Smooth muscle cell of the coronary artery (primary cell): ENCODE results near the gene RPL12. TPM values are rescaled to one million over a fixed set of nuclear protein-coding genes. Genes with fewer than 3 reads are reported as not detected.

ENCODE experiments used
- total RNA-seq: library from RNA; depleted of rRNA; stranded (reverse); fragments of >200 nt; gene quantifications from 2 replicates; pipeline ENCODE4 v1.2.3, GENCODE V29; 2014; ENCODE audit warnings: low replicate concordance

RPL12 gene
- 897 and 1,601 TPM in 2 replicates for total RNA-seq

DNA sequence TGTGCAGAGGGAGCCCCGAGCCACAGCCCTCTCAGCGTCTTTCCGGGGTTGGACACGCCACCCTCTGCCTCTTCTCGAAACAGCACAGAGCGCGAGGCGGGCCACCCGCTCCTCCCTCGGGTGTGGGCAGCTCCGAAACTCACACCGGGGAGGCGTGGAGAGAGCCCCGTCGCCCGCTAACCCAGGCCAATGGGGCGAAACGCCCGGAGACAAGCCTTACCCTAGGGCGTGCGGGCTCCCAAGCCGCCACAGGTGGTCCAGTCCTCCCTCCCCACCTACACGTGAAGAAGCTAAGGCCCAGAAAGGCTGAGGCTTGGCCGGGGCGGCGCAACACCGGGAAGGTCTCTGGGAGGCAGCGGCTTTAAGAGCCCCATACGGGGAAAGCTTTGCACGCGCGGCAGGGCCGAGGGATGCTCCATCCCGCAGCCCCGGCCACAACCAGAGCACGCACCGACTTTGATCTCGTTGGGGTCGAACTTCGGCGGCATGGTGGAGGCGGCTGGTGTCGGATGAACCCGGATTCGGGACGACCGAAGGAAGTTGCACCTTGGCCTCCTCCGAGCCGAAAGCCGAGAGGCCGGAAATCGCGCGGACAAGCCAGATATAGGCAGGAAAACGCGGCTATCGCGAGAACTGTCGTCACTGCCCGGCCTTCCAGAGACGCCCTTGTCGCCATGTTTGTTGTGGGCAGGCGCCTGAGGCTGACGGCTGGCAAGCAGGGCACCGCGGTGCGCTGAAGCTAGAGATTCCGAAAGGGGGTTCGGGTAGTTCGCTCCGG, at the start of gene RPL12, which contains the start of gene LRSAM1:
RPL12 (minus strand) TSS at position 577 of the 778 bp plus-strand sequence; CDS start at position 488, 89 bp downstream.
LRSAM1 (plus strand) TSS at position 681 of the 778 bp plus-strand sequence. CDS start 3,018 bp downstream, outside the sequence.

DNA sequence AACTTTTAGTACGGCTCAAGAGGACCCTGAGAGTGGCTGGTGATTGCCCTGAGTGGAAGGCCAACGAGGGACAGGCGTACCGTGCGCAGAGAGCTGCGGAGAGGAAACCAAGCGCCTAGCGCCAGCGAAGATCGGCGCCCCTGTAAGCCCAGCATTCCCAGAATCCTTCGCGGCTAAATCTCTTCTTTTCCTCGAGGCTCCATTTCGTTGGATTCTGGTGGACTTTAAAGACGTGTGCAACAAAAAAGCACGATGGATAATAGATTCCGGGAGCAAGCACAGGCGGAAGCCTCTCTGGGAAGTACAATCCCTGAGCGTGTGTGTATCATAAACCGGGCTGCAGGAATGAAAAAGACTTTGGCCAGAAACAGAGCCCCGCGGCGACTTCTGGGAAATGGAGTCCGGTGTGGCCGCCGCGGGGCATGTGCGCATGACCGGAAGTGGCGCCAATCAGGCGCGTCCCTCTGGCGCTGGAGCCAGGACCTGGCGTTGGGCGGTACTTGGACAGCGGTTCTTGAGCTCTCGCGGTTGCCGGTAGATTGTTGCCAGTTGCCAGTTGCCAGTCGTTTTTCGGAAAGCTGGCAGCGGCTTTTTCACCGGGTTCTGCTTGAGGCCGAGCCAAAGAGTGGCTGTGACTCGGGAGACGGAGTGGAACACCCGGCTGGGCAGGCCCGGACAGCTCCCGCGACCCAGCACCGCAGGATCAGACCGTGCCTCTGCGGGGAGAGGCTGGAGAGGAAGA, 27.1 kb downstream of the RPL12 start, which contains the start of gene ZNF79:
ZNF79 (plus strand) TSS at position 449 of the 742 bp plus-strand sequence. CDS start 406 bp downstream, outside the sequence.

Other genes with a start within 250 kb of the RPL12 start
- 2.6 and 4.8 TPM in 2 replicates for gene GARNL3, start 186.6 kb downstream of the RPL12 start, total RNA-seq
- gene SLC2A8, start 54.2 kb downstream of the RPL12 start, total RNA-seq: 4.9 and 5.9 TPM in 2 replicates
- gene ZNF79, start 27.0 kb downstream of the RPL12 start, total RNA-seq: 10.7 and 12.2 TPM in 2 replicates
- 7.4 and 10.0 TPM in 2 replicates for gene LRSAM1, start 104 bp upstream of the RPL12 start, total RNA-seq
- gene STXBP1, start 160.9 kb upstream of the RPL12 start, total RNA-seq: 10.8 and 22.6 TPM in 2 replicates